HL-60 (cell line): ENCODE results near the gene TMEM163.

Source experiments
- CTCF ChIP-seq: IDR thresholded peaks from one replicate; pipeline ENCODE4 v1.5.1; 2011; ENCODE audit warnings: low read length, control low read depth, inconsistent platforms; ENCODE audit not compliant: insufficient read depth
- GABPA ChIP-seq: IDR thresholded peaks from 2 replicates; pipeline ENCODE4 v1.6.1; 2012; ENCODE audit warnings: low read depth
- POLR2AphosphoS5 ChIP-seq: IDR thresholded peaks from 2 replicates; pipeline ENCODE4 v1.6.1; 2012; ENCODE audit warnings: low read depth
- SPI1 ChIP-seq: IDR thresholded peaks from 2 replicates; pipeline ENCODE4 v1.6.1; 2012; ENCODE audit warnings: low read depth, mild to moderate bottlenecking, borderline replicate concordance
- TF ChIP-seq, protein P1 (sequence below): IDR thresholded peaks from 2 replicates; pipeline ENCODE4 v1.6.1; 2012; ENCODE audit warnings: low read depth; ENCODE audit not compliant: insufficient replicate concordance

DNA sequence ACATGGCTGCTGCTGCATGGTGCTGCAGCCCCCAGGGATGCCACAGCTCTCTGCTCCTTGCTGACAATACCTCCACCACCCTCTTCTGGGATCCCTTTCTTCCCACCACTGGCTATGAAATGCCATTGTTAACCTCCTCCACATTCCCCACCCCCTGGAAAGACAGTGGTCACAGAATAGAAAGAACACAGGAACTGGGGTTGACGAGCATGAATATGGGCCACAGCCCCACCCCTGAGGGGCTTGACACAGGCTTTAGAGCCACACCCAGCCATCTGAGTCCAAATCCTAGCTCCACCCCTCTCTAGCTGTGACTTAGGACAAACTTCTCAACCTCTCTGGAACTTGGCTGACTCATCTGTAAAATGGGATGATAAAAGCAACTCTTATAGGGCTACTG, 47.3 kb downstream of the TMEM163 start:
- no peak for TF ChIP-seq CTCF
- TF ChIP-seq POLR2AphosphoS5, result no peak
- TF ChIP-seq, protein P1, sequence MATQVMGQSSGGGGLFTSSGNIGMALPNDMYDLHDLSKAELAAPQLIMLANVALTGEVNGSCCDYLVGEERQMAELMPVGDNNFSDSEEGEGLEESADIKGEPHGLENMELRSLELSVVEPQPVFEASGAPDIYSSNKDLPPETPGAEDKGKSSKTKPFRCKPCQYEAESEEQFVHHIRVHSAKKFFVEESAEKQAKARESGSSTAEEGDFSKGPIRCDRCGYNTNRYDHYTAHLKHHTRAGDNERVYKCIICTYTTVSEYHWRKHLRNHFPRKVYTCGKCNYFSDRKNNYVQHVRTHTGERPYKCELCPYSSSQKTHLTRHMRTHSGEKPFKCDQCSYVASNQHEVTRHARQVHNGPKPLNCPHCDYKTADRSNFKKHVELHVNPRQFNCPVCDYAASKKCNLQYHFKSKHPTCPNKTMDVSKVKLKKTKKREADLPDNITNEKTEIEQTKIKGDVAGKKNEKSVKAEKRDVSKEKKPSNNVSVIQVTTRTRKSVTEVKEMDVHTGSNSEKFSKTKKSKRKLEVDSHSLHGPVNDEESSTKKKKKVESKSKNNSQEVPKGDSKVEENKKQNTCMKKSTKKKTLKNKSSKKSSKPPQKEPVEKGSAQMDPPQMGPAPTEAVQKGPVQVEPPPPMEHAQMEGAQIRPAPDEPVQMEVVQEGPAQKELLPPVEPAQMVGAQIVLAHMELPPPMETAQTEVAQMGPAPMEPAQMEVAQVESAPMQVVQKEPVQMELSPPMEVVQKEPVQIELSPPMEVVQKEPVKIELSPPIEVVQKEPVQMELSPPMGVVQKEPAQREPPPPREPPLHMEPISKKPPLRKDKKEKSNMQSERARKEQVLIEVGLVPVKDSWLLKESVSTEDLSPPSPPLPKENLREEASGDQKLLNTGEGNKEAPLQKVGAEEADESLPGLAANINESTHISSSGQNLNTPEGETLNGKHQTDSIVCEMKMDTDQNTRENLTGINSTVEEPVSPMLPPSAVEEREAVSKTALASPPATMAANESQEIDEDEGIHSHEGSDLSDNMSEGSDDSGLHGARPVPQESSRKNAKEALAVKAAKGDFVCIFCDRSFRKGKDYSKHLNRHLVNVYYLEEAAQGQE, result no peak
- TF ChIP-seq SPI1, result no peak
- TF ChIP-seq GABPA, result no peak
